Measurements from ENCODE around the gene KIAA0513.

DNA sequence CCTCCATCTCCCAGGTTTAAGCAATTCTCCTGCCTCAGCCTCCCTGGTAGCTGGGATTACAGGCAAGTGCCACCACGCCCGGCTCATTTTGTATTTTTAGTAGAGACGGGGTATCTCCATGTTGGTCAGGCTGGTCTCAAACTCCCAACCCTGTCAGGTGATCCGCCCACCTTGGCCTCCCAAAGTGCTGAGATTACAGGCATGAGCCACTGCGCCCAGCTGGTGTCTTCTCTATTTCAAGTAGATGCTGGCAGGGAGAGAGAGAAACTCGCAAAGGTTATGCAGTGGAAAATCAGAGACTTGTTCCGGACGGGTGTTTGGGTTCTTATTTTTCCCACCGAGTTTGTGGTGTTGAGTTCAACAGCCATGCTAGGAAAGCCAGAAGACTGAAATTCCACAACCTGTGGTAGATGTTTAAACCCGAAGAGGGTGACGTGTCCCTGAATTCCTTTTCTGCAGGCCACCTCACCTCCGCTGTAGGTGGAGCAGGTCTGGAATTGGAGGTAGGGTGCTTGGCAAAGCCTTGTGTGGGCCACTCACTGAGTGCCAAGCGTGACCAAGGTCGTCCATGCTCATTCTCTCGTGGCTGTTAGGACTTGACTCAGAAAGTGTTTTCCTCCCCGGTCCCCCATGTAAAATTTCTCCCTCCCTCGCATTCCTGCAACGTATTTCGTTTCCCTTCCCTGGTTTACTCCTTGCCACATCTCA lies 8.9 kb upstream of the KIAA0513 start:
- TF ChIP-seq, protein P1, sequence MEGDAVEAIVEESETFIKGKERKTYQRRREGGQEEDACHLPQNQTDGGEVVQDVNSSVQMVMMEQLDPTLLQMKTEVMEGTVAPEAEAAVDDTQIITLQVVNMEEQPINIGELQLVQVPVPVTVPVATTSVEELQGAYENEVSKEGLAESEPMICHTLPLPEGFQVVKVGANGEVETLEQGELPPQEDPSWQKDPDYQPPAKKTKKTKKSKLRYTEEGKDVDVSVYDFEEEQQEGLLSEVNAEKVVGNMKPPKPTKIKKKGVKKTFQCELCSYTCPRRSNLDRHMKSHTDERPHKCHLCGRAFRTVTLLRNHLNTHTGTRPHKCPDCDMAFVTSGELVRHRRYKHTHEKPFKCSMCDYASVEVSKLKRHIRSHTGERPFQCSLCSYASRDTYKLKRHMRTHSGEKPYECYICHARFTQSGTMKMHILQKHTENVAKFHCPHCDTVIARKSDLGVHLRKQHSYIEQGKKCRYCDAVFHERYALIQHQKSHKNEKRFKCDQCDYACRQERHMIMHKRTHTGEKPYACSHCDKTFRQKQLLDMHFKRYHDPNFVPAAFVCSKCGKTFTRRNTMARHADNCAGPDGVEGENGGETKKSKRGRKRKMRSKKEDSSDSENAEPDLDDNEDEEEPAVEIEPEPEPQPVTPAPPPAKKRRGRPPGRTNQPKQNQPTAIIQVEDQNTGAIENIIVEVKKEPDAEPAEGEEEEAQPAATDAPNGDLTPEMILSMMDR (IDR thresholded peaks at IDR 0.05): no peak
- TF ChIP-seq POLR2A (IDR thresholded peaks at IDR 0.05): no peak

All from heart left ventricle (tissue), 13 donors.